Activated CD4-positive, alpha-beta T cell treated with anti-CD3 and anti-CD28 coated beads, Interleukin-10, Interleukin-2, amounts not matched to agents 100 ng/mL and 50 ng/mL, durations not matched to agents 16 hours and 8 hours (primary cell): Measurements from ENCODE around the gene ADCY9.
"Not testable (repeated sequence)": the region's sequence is repeated elsewhere in the genome, so short reads cannot be mapped to it uniquely, and the experiment has no call there.

Experiments
- DNase-seq: peaks from one replicate; pipeline ENCODE4 v3.0.0-alpha.2; 2020

ADCY9 gene

GRCh38 chr16:3968551-3968950 lies 147.7 kb downstream of the ADCY9 start:
- DNase-seq = no peak

- DNase-seq = no peak
These were observed 149.6 kb downstream of the ADCY9 start for GRCh38 chr16:3966681-3967080.

- no peak for DNase-seq
These were observed 150.3 kb downstream of the ADCY9 start for GRCh38 chr16:3965781-3966582.

GRCh38 chr16:3965306-3965705 lies 150.9 kb downstream of the ADCY9 start:
- DNase-seq = no peak

GRCh38 chr16:3964686-3965290 lies 151.5 kb downstream of the ADCY9 start:
- no peak for DNase-seq

GRCh38 chr16:3963886-3964685 lies 152.2 kb downstream of the ADCY9 start:
- DNase-seq = no peak

- DNase-seq = peak; percentile 8
These were observed 153.0 kb downstream of the ADCY9 start for GRCh38 chr16:3963203-3963602.

GRCh38 chr16:3961449-3961849 lies 154.8 kb downstream of the ADCY9 start:
- DNase-seq = no peak

GRCh38 chr16:3959926-3960590 lies 156.2 kb downstream of the ADCY9 start:
- DNase-seq = not testable (repeated sequence)

GRCh38 chr16:3959148-3959547 lies 157.1 kb downstream of the ADCY9 start:
- no peak for DNase-seq

- DNase-seq = no peak
These were observed 158.8 kb downstream of the ADCY9 start for GRCh38 chr16:3957344-3957980.

- DNase-seq = no peak
These were observed 161.8 kb downstream of the ADCY9 start for GRCh38 chr16:3954411-3954921.

- no peak for DNase-seq
These were observed 162.4 kb downstream of the ADCY9 start for GRCh38 chr16:3953728-3954410.

- DNase-seq = no peak
These were observed 163.5 kb downstream of the ADCY9 start for GRCh38 chr16:3952737-3953131.

GRCh38 chr16:3951861-3952736 lies 164.1 kb downstream of the ADCY9 start:
- no peak for DNase-seq

GRCh38 chr16:3951380-3951779 lies 164.9 kb downstream of the ADCY9 start:
- not testable (repeated sequence) for DNase-seq

GRCh38 chr16:3950343-3951193 lies 165.7 kb downstream of the ADCY9 start:
- DNase-seq = no peak

- no peak for DNase-seq
These were observed 166.3 kb downstream of the ADCY9 start for GRCh38 chr16:3949946-3950342.

- no peak for DNase-seq
These were observed 167.0 kb downstream of the ADCY9 start for GRCh38 chr16:3949287-3949686.
